ENCODE results near the gene C17orf78. TPM values are rescaled to one million over a fixed set of nuclear protein-coding genes. Genes with fewer than 3 reads are reported as not detected.
"Not testable (repeated sequence)": the region's sequence is repeated elsewhere in the genome, so short reads cannot be mapped to it uniquely, and the experiment has no call there.

The C17orf78 gene
- total RNA-seq = not detected
- under 1 TPM in 1 of 2 donors, not detected in 1; 0.57 TPM for polyA plus RNA-seq (ENCODE audit: insufficient read length in 2 of 2)
- long read RNA-seq, donor 1 = 0 reads
- long read RNA-seq, donor 2 = 0 reads
- long read RNA-seq, donor 3 = 0 reads
- long read RNA-seq, donor 4 = 0 reads

GRCh38 chr17:37375706-37376105 lies at the start of gene C17orf78:
TSS of gene C17orf78 (plus strand) at chr17:37375985. CDS start at chr17:37376093, 108 bp downstream.
- no peak within 1 kb of the TSS for H3K4me3 ChIP-seq (ENCODE audit: low read depth, low read length)
- H3K9me3 ChIP-seq (ENCODE audit: control insufficient read depth, insufficient read depth, low read length) = no peaks in the 10 kb centered on the region
- H3K27me3 ChIP-seq (ENCODE audit: control insufficient read depth, insufficient read depth, low read length) = no peaks in the 10 kb centered on the region
- H3K36me3 ChIP-seq (ENCODE audit: control insufficient read depth, insufficient read depth, low read length) = no peaks in the 10 kb centered on the region
- 85% methylated on average over 7 of the region's 7 CpGs for WGBS (ENCODE audit: insufficient coverage)
- no peak within 1 kb of the TSS for H3K27ac ChIP-seq (ENCODE audit: low read depth, low read length)
- no peak for DNase-seq (ENCODE audit: low read depth in 4 of 6, low spot score in 6 of 6)
- no peaks in the 10 kb centered on the region for H3K4me1 ChIP-seq (ENCODE audit: control insufficient read depth, insufficient read depth, low read length)

- H3K9me3 ChIP-seq (ENCODE audit: control insufficient read depth, insufficient read depth, low read length) = no peaks in the 10 kb centered on the region
- no peaks in the 10 kb centered on the region for H3K27me3 ChIP-seq (ENCODE audit: control insufficient read depth, insufficient read depth, low read length)
- no peak for DNase-seq (ENCODE audit: low read depth in 4 of 6, low spot score in 6 of 6)
- H3K27ac ChIP-seq (ENCODE audit: low read depth, low read length) = no peak overlapping the region
- peaks cover 26% of the 10 kb centered on the region for H3K36me3 ChIP-seq (ENCODE audit: control insufficient read depth, insufficient read depth, low read length)
- WGBS (ENCODE audit: insufficient coverage) = 80% methylated on average over 2 of the region's 5 CpGs
- no peak overlapping the region for H3K4me3 ChIP-seq (ENCODE audit: low read depth, low read length)
- H3K4me1 ChIP-seq (ENCODE audit: control insufficient read depth, insufficient read depth, low read length) = peaks cover 6% of the 10 kb centered on the region
These were observed 48.3 kb upstream of the C17orf78 start for GRCh38 chr17:37327341-37328090.

GRCh38 chr17:37338847-37339246 lies 36.9 kb upstream of the C17orf78 start:
- 88% methylated on average over 1 of the region's 3 CpGs for WGBS (ENCODE audit: insufficient coverage)
- no peak overlapping the region for H3K27ac ChIP-seq (ENCODE audit: low read depth, low read length)

GRCh38 chr17:37339321-37339720 lies 36.5 kb upstream of the C17orf78 start:
- H3K4me1 ChIP-seq (ENCODE audit: control insufficient read depth, insufficient read depth, low read length) = no peaks in the 10 kb centered on the region
- WGBS (ENCODE audit: insufficient coverage) = no CpG with 5 or more reads among the region's 3 CpGs
- H3K27ac ChIP-seq (ENCODE audit: low read depth, low read length) = no peak overlapping the region
- no peak overlapping the region for H3K4me3 ChIP-seq (ENCODE audit: low read depth, low read length)
- no peak for DNase-seq (ENCODE audit: low read depth in 4 of 6, low spot score in 6 of 6)
- no peaks in the 10 kb centered on the region for H3K36me3 ChIP-seq (ENCODE audit: control insufficient read depth, insufficient read depth, low read length)
- no peaks in the 10 kb centered on the region for H3K9me3 ChIP-seq (ENCODE audit: control insufficient read depth, insufficient read depth, low read length)
- H3K27me3 ChIP-seq (ENCODE audit: control insufficient read depth, insufficient read depth, low read length) = no peaks in the 10 kb centered on the region

More at GRCh38 chr17:37338847-37339246, 36.9 kb upstream of the C17orf78 start:
- no peaks in the 10 kb centered on the region for H3K4me1 ChIP-seq (ENCODE audit: control insufficient read depth, insufficient read depth, low read length)
- DNase-seq (ENCODE audit: low read depth in 4 of 6, low spot score in 6 of 6) = no peak
- H3K36me3 ChIP-seq (ENCODE audit: control insufficient read depth, insufficient read depth, low read length) = no peaks in the 10 kb centered on the region
- no peaks in the 10 kb centered on the region for H3K9me3 ChIP-seq (ENCODE audit: control insufficient read depth, insufficient read depth, low read length)
- H3K4me3 ChIP-seq (ENCODE audit: low read depth, low read length) = no peak overlapping the region
- H3K27me3 ChIP-seq (ENCODE audit: control insufficient read depth, insufficient read depth, low read length) = no peaks in the 10 kb centered on the region

GRCh38 chr17:37340804-37341203 lies 35.0 kb upstream of the C17orf78 start:
- Histone ChIP-seq H3K27ac (ENCODE audit: low read depth, low read length) (no peak overlapping the region), H3K4me3 (ENCODE audit: low read depth, low read length) (no peak overlapping the region), H3K9me3 (ENCODE audit: control insufficient read depth, insufficient read depth, low read length) (no peaks in the 10 kb centered on the region), H3K27me3 (ENCODE audit: control insufficient read depth, insufficient read depth, low read length) (no peaks in the 10 kb centered on the region), H3K36me3 (ENCODE audit: control insufficient read depth, insufficient read depth, low read length) (peaks cover 3% of the 10 kb centered on the region), H3K4me1 (ENCODE audit: control insufficient read depth, insufficient read depth, low read length) (no peaks in the 10 kb centered on the region)
- no peak for DNase-seq (ENCODE audit: low read depth in 4 of 6, low spot score in 6 of 6)
- no CpG with 5 or more reads among the region's 2 CpGs for WGBS (ENCODE audit: insufficient coverage)

GRCh38 chr17:37342589-37342988 lies 33.2 kb upstream of the C17orf78 start:
- H3K27me3 ChIP-seq (ENCODE audit: control insufficient read depth, insufficient read depth, low read length) = no peaks in the 10 kb centered on the region
- DNase-seq (ENCODE audit: low read depth in 4 of 6, low spot score in 6 of 6) = peak in 1 of 6 donors; percentile 10
- peaks cover 3% of the 10 kb centered on the region for H3K36me3 ChIP-seq (ENCODE audit: control insufficient read depth, insufficient read depth, low read length)
- no peaks in the 10 kb centered on the region for H3K4me1 ChIP-seq (ENCODE audit: control insufficient read depth, insufficient read depth, low read length)
- no peak overlapping the region for H3K27ac ChIP-seq (ENCODE audit: low read depth, low read length)
- no peaks in the 10 kb centered on the region for H3K9me3 ChIP-seq (ENCODE audit: control insufficient read depth, insufficient read depth, low read length)
- no CpG with 5 or more reads among the region's 2 CpGs for WGBS (ENCODE audit: insufficient coverage)
- no peak overlapping the region for H3K4me3 ChIP-seq (ENCODE audit: low read depth, low read length)

GRCh38 chr17:37344519-37344918 lies 31.3 kb upstream of the C17orf78 start:
- no peak for DNase-seq (ENCODE audit: low read depth in 4 of 6, low spot score in 6 of 6)
- H3K27ac ChIP-seq (ENCODE audit: low read depth, low read length) = no peak overlapping the region
- no CpG with 5 or more reads among the region's 4 CpGs for WGBS (ENCODE audit: insufficient coverage)
- H3K36me3 ChIP-seq (ENCODE audit: control insufficient read depth, insufficient read depth, low read length) = peaks cover 3% of the 10 kb centered on the region
- H3K4me1 ChIP-seq (ENCODE audit: control insufficient read depth, insufficient read depth, low read length) = no peaks in the 10 kb centered on the region
- no peaks in the 10 kb centered on the region for H3K27me3 ChIP-seq (ENCODE audit: control insufficient read depth, insufficient read depth, low read length)
- no peak overlapping the region for H3K4me3 ChIP-seq (ENCODE audit: low read depth, low read length)
- no peaks in the 10 kb centered on the region for H3K9me3 ChIP-seq (ENCODE audit: control insufficient read depth, insufficient read depth, low read length)

- H3K36me3 ChIP-seq (ENCODE audit: control insufficient read depth, insufficient read depth, low read length); H3K27ac ChIP-seq (ENCODE audit: low read depth, low read length); H3K9me3 ChIP-seq (ENCODE audit: control insufficient read depth, insufficient read depth, low read length); DNase-seq (ENCODE audit: low read depth in 4 of 6, low spot score in 6 of 6); H3K27me3 ChIP-seq (ENCODE audit: control insufficient read depth, insufficient read depth, low read length); H3K4me1 ChIP-seq (ENCODE audit: control insufficient read depth, insufficient read depth, low read length); H3K4me3 ChIP-seq (ENCODE audit: low read depth, low read length): not testable (repeated sequence)
- 97% methylated on average over 2 of the region's 8 CpGs for WGBS (ENCODE audit: insufficient coverage)
These were observed 28.9 kb upstream of the C17orf78 start for GRCh38 chr17:37346863-37347402.

GRCh38 chr17:37356796-37357569 lies 18.8 kb upstream of the C17orf78 start:
- not testable (repeated sequence) for DNase-seq (ENCODE audit: low read depth in 4 of 6, low spot score in 6 of 6); H3K27me3 ChIP-seq (ENCODE audit: control insufficient read depth, insufficient read depth, low read length); H3K27ac ChIP-seq (ENCODE audit: low read depth, low read length); H3K4me3 ChIP-seq (ENCODE audit: low read depth, low read length); H3K36me3 ChIP-seq (ENCODE audit: control insufficient read depth, insufficient read depth, low read length); H3K9me3 ChIP-seq (ENCODE audit: control insufficient read depth, insufficient read depth, low read length)
- 82% methylated on average over 7 of the region's 12 CpGs for WGBS (ENCODE audit: insufficient coverage)
- peaks cover 21% of the 10 kb centered on the region for H3K4me1 ChIP-seq (ENCODE audit: control insufficient read depth, insufficient read depth, low read length)

Measured in spinal cord (tissue), 10 donors.